ENCODE results near the gene RBM39. TPM values are rescaled to one million over a fixed set of nuclear protein-coding genes. Genes with fewer than 3 reads are reported as not detected.
A peak's percentile ranks its signal among the peaks of the same experiment; 100 is the strongest.
"Not testable (repeated sequence)": the region's sequence is repeated elsewhere in the genome, so short reads cannot be mapped to it uniquely, and the experiment has no call there.

Gene RBM39
- total RNA-seq, 1 experiment from 2014 or later: 347 TPM

GRCh38 chr20:35724321-35725230 lies 17.5 kb downstream of the RBM39 start:
- Histone ChIP-seq H3K14ac (ENCODE audit: insufficient read depth, low read length) (no peak overlapping the region), H4K5ac (ENCODE audit: insufficient read length, low read depth, low read length) (no peak overlapping the region), H3K27ac (ENCODE audit: insufficient read length, low read depth, low read length) (no peak overlapping the region), H3T11ph (ENCODE audit: low read length) (no peak overlapping the region), H3K56ac (ENCODE audit: insufficient read length, low read depth, low read length) (no peak overlapping the region), H3K18ac (ENCODE audit: insufficient read length, low read depth, low read length) (no peak overlapping the region), H2BK120ac (ENCODE audit: low read depth, low read length, poor library complexity, severe bottlenecking) (no peak overlapping the region), H2BK15ac (ENCODE audit: low read depth, low read length) (no peak overlapping the region), H3K9me3 (ENCODE audit: control insufficient read depth, low read depth, low read length) (no peaks in the 10 kb centered on the region), H3K9ac (ENCODE audit: extremely low read depth, insufficient read length, low read length) (no peak overlapping the region), H4K8ac (replicated peaks; ENCODE audit: insufficient read length, low read depth, low read length) (no peak overlapping the region), H3K27me3 (ENCODE audit: insufficient read depth, low read length) (no peaks in the 10 kb centered on the region), H4K91ac (ENCODE audit: insufficient read length, low read depth, low read length) (no peak overlapping the region), H3K79me1 (ENCODE audit: insufficient read depth, low read depth, low read length, poor library complexity, severe bottlenecking) (peaks cover 4% of the 10 kb centered on the region), H3K4ac (ENCODE audit: low read depth, low read length) (no peak overlapping the region), H3K4me2 (ENCODE audit: insufficient read depth, insufficient read length, low read length) (no peak overlapping the region), H2BK20ac (ENCODE audit: low read depth, low read length, poor library complexity, severe bottlenecking) (no peak overlapping the region), H4K20me1 (ENCODE audit: control insufficient read depth, insufficient read depth, insufficient read length) (no peaks in the 10 kb centered on the region), H2AK5ac (ENCODE audit: insufficient read length, low read length) (no peak overlapping the region), H3K23ac (ENCODE audit: insufficient read length, low read depth, low read length) (no peak overlapping the region), H3K23me2 (ENCODE audit: insufficient read length, low read depth, low read length, poor library complexity, severe bottlenecking) (no peaks in the 10 kb centered on the region), H2AFZ (ENCODE audit: low read length) (no peak overlapping the region), H2BK12ac (ENCODE audit: insufficient read length, low read depth, low read length) (no peak overlapping the region), H3K79me2 (ENCODE audit: insufficient read depth, low read length) (peaks cover 2% of the 10 kb centered on the region; the same call in 1 of the 2 replicates), H2BK5ac (ENCODE audit: insufficient read length, low read length) (no peak overlapping the region), H3K4me1 (ENCODE audit: insufficient read depth, low read length) (no peaks in the 10 kb centered on the region)
- Mint-ChIP-seq H3K27ac (peak overlapping the region in 1 of 3 experiments; percentile 44; a peak in 1 of 7 replicates), H3K9me3 (no peaks in the 10 kb centered on the region), H3K27me3 (ENCODE audit: low read depth) (no peaks in the 10 kb centered on the region; the same call in 1 of the 2 replicates), H3K4me3 (no peak overlapping the region), H3K4me1 (no peaks in the 10 kb centered on the region), H3K36me3 (ENCODE audit: insufficient read depth in 1 of 3, low read depth in 3 of 3) (peaks cover 53 to 95% (median 95%) of the 10 kb centered on the region in 3 experiments)
- no CpG with 5 or more reads among the region's 13 CpGs for WGBS (ENCODE audit: extremely low coverage, insufficient read length, low lambda C conversion rate)
- no peak for TF ChIP-seq CTCF (conservative IDR thresholded peaks at IDR 0.05)
- DNase-seq: no peak

GRCh38 chr20:35723652-35724320 lies 18.3 kb downstream of the RBM39 start:
- H3K9ac ChIP-seq (ENCODE audit: extremely low read depth, insufficient read length, low read length); H3K14ac ChIP-seq (ENCODE audit: insufficient read depth, low read length); H3K4me3 Mint-ChIP-seq; H3K4me1 ChIP-seq (ENCODE audit: insufficient read depth, low read length); H2AFZ ChIP-seq (ENCODE audit: low read length); H3K27me3 Mint-ChIP-seq (ENCODE audit: low read depth); H3K4me2 ChIP-seq (ENCODE audit: insufficient read depth, insufficient read length, low read length); H4K5ac ChIP-seq (ENCODE audit: insufficient read length, low read depth, low read length); H3K9me3 ChIP-seq (ENCODE audit: control insufficient read depth, low read depth, low read length); H2BK12ac ChIP-seq (ENCODE audit: insufficient read length, low read depth, low read length); H4K8ac ChIP-seq (replicated peaks; ENCODE audit: insufficient read length, low read depth, low read length); H3K56ac ChIP-seq (ENCODE audit: insufficient read length, low read depth, low read length); H2BK15ac ChIP-seq (ENCODE audit: low read depth, low read length); DNase-seq; H3K79me2 ChIP-seq (ENCODE audit: insufficient read depth, low read length); H3K79me1 ChIP-seq (ENCODE audit: insufficient read depth, low read depth, low read length, poor library complexity, severe bottlenecking); H2BK120ac ChIP-seq (ENCODE audit: low read depth, low read length, poor library complexity, severe bottlenecking); H2AK5ac ChIP-seq (ENCODE audit: insufficient read length, low read length); H2BK5ac ChIP-seq (ENCODE audit: insufficient read length, low read length); H3K27ac ChIP-seq (ENCODE audit: insufficient read length, low read depth, low read length); H3K27me3 ChIP-seq (ENCODE audit: insufficient read depth, low read length); H3T11ph ChIP-seq (ENCODE audit: low read length); H3K23ac ChIP-seq (ENCODE audit: insufficient read length, low read depth, low read length); H3K9me3 Mint-ChIP-seq; H3K23me2 ChIP-seq (ENCODE audit: insufficient read length, low read depth, low read length, poor library complexity, severe bottlenecking); H4K91ac ChIP-seq (ENCODE audit: insufficient read length, low read depth, low read length); H4K20me1 ChIP-seq (ENCODE audit: control insufficient read depth, insufficient read depth, insufficient read length); H3K4ac ChIP-seq (ENCODE audit: low read depth, low read length); H2BK20ac ChIP-seq (ENCODE audit: low read depth, low read length, poor library complexity, severe bottlenecking); H3K4me1 Mint-ChIP-seq; H3K18ac ChIP-seq (ENCODE audit: insufficient read length, low read depth, low read length): not testable (repeated sequence)
- WGBS (ENCODE audit: extremely low coverage, insufficient read length, low lambda C conversion rate): no CpG with 5 or more reads among the region's 12 CpGs
- H3K36me3 Mint-ChIP-seq (ENCODE audit: insufficient read depth in 1 of 3, low read depth in 3 of 3): peaks cover 54 to 96% (median 96%) of the 10 kb centered on the region in 3 experiments
- peak overlapping the region in 1 of 3 experiments; percentile 44; a peak in 1 of 7 replicates for H3K27ac Mint-ChIP-seq

All from H9 (cell line).